Measurements from ENCODE around the gene KIAA1328. TPM values are rescaled to one million over a fixed set of nuclear protein-coding genes. Genes with fewer than 3 reads are reported as not detected.

KIAA1328 gene
- total and polyA plus RNA-seq, 4 experiments from 2014 or later = 6.9 to 15.7 (median 12.8) TPM

DNA sequence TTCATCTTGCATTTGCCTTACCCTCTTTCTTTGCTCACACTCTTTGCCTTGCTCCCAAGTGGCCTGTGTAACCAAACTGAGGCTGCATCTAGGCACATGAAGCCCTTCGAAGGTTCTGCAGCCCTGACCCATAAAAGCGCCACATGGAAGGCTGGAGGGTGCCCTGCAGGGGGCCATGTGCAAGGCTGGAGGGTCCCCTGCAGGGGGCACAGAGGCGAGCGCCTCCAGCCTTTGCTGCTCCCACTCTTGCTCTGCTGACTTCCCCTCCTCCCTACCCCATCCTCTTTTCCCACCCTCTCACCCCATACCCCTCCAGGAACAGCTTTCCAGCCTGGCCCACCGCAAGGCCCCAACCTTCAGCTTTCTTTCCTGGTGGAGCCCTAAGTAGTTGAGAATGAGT lies 419.4 kb downstream of the KIAA1328 start:
- H3K4me3 ChIP-seq (ENCODE audit: low read length in 2 of 2) = no peak overlapping the region
- no peaks in the 10 kb centered on the region for H3K9me3 ChIP-seq (ENCODE audit: control insufficient read depth in 1 of 2, low read length in 2 of 2)
- Mint-ChIP-seq H3K9me3 (peaks cover 0 to 10% (median under 1%) of the 10 kb centered on the region in 8 donors), H3K27ac (no peak overlapping the region), H3K36me3 (no peaks in the 10 kb centered on the region), H3K4me3 (no peak overlapping the region), H3K4me1 (peaks cover 4 to 7% (median 6%) of the 10 kb centered on the region in 4 donors), H3K27me3 (peaks cover 36 to 48% of the 10 kb centered on the region in 2 donors)
- no peak for DNase-seq
- no peaks in the 10 kb centered on the region for H3K36me3 ChIP-seq (ENCODE audit: insufficient read depth, low read length)
- H3K27ac ChIP-seq (ENCODE audit: low read depth, low read length) = no peak overlapping the region
- CTCF ChIA-PET (ENCODE audit: partially characterized antibody) = no interaction called here
- H3K27me3 ChIP-seq (ENCODE audit: insufficient read depth, low read length) = no peaks in the 10 kb centered on the region
- intact Hi-C loops (cut with micrococcal nuclease) = no loop called here
- POLR2A ChIA-PET (ENCODE audit: partially characterized antibody) = no interaction called here
- H3K4me1 ChIP-seq (ENCODE audit: insufficient read depth, low read length) = no peaks in the 10 kb centered on the region

DNA sequence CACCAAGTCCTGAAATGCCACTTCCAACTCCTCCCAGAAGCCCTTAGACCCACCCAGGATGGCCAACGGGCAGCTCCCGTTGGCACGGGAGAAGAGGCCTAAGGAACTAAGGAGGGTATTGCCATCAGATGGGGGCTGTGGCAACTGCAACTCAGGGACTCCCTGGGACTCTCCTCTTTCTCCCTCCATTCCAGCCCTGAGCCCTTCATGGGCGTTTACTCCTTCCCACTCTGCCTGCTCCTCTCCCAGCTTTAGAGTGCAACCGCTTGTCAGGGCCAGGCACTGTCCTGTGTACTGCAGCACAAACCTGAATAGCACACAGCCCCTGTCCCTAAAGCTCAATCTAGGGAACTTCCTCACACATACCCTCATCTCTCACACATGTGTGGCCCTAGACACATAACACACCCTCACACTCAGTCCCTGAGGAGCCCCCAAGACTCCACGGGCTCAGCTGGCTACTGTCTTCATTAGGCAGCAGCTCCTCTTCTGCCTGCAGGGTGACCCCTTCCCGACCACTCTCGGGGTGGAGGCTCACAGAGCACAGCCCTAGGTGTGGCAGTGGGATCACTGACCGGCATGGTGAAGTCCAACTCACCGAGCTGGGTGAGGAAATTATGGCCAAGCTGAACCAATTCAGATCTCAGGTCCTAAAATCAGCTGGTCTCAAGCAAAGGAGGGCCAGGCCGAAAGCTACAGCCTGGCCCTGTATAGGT lies 420.4 kb downstream of the KIAA1328 start:
- Histone ChIP-seq H3K4me3 (ENCODE audit: low read length in 2 of 2) (no peak overlapping the region), H3K27me3 (ENCODE audit: insufficient read depth, low read length) (no peaks in the 10 kb centered on the region), H3K4me1 (ENCODE audit: insufficient read depth, low read length) (no peaks in the 10 kb centered on the region), H3K9me3 (ENCODE audit: control insufficient read depth in 1 of 2, low read length in 2 of 2) (no peaks in the 10 kb centered on the region), H3K36me3 (ENCODE audit: insufficient read depth, low read length) (no peaks in the 10 kb centered on the region), H3K27ac (ENCODE audit: low read depth, low read length) (no peak overlapping the region)
- ChIA-PET CTCF (ENCODE audit: partially characterized antibody) (no interaction called here), POLR2A (ENCODE audit: partially characterized antibody) (no interaction called here)
- H3K36me3 Mint-ChIP-seq = no peaks in the 10 kb centered on the region
- H3K27me3 Mint-ChIP-seq = peaks cover 32 to 44% of the 10 kb centered on the region in 2 donors
- no peak overlapping the region for H3K27ac Mint-ChIP-seq
- no peak for DNase-seq
- H3K4me3 Mint-ChIP-seq = no peak overlapping the region
- peaks cover 0 to 8% (median under 1%) of the 10 kb centered on the region in 8 donors for H3K9me3 Mint-ChIP-seq
- H3K4me1 Mint-ChIP-seq = peaks cover 0 to 7% (median 4%) of the 10 kb centered on the region in 4 donors
- intact Hi-C loops (cut with micrococcal nuclease) = no loop called here

DNA sequence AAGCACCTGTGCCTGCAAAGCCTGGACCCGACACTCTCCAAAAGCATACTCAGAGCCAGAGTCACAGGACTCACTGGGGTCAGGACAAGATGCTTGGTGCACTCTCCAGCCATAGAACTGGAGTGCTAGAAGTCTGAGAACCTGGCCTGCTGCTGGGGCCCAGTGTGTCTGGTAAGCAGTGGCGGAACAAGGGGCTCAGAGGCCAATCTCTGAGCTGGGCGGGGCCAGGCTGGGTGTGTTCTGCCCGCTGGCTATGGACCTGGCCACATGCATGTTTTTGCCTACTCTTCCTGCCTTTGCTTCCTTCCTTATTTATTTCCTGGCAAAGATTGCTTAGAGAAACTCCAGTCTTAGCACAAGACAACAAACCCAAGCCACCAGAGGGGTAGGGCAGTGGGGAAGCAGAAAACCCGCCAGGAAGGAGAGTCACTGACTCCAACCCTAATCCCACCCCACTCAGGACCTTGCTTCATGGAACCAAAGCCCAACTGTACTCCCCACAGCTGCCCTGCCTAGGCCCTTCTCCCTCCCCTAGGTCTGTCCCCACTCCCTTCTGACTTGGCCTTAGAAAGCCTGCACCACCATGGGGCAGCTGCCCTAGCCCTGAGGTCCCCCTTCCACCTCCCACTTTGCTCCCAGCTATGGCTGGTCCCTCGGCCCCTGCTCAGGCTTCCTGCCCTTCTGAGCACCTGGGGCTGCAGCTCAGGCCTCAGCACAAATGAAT lies 421.1 kb downstream of the KIAA1328 start:
- no peaks in the 10 kb centered on the region for H3K9me3 ChIP-seq (ENCODE audit: control insufficient read depth in 1 of 2, low read length in 2 of 2)
- no peaks in the 10 kb centered on the region for H3K36me3 Mint-ChIP-seq
- no peaks in the 10 kb centered on the region for H3K4me1 ChIP-seq (ENCODE audit: insufficient read depth, low read length)
- no peaks in the 10 kb centered on the region for H3K36me3 ChIP-seq (ENCODE audit: insufficient read depth, low read length)
- H3K27me3 ChIP-seq (ENCODE audit: insufficient read depth, low read length) = peaks cover 3% of the 10 kb centered on the region
- DNase-seq = no peak
- no peak overlapping the region for H3K4me3 ChIP-seq (ENCODE audit: low read length in 2 of 2)
- no peak overlapping the region for H3K4me3 Mint-ChIP-seq
- peaks cover 33 to 46% of the 10 kb centered on the region in 2 donors for H3K27me3 Mint-ChIP-seq
- H3K27ac ChIP-seq (ENCODE audit: low read depth, low read length) = no peak overlapping the region
- peaks cover 3 to 13% (median 7%) of the 10 kb centered on the region in 4 donors for H3K4me1 Mint-ChIP-seq
- H3K9me3 Mint-ChIP-seq = peaks cover 0 to 5% (median 0%) of the 10 kb centered on the region in 8 donors
- intact Hi-C loops (cut with micrococcal nuclease) = no loop called here
- no peak overlapping the region for H3K27ac Mint-ChIP-seq
- POLR2A ChIA-PET (ENCODE audit: partially characterized antibody) = no interaction called here
- CTCF ChIA-PET (ENCODE audit: partially characterized antibody) = no interaction called here

DNA sequence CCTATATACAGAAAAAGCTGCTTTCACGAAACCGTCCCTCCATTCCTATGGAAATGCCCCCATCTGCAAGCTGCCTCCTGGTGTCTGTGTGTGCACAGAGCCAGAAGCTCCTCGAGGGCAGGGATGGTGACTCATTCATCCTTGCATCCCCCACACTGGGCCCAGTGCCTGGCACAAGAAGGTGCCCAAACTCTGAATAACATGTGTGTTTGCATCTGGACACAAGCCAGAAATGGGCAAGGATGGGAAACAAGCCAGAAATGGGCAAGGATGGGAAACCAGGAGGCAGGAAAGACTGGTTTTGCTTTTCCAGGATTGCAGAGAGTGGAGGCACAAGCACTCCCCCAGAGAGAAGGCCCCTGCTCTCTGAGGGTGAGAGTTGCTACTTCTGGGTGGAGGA lies 422.8 kb downstream of the KIAA1328 start:
- Mint-ChIP-seq H3K4me3 (peak overlapping the region in 1 of 8 donors; percentile 13), H3K9me3 (peaks cover 0 to 4% (median 0%) of the 10 kb centered on the region in 8 donors), H3K27me3 (peaks cover 37 to 49% of the 10 kb centered on the region in 2 donors), H3K4me1 (peaks cover 3 to 13% (median 7%) of the 10 kb centered on the region in 4 donors), H3K36me3 (no peaks in the 10 kb centered on the region), H3K27ac (no peak overlapping the region)
- DNase-seq = no peak
- ChIA-PET POLR2A (ENCODE audit: partially characterized antibody) (no interaction called here), CTCF (ENCODE audit: partially characterized antibody) (no interaction called here)
- no peaks in the 10 kb centered on the region for H3K4me1 ChIP-seq (ENCODE audit: insufficient read depth, low read length)
- intact Hi-C loops (cut with micrococcal nuclease) = no loop called here
- no peak overlapping the region for H3K27ac ChIP-seq (ENCODE audit: low read depth, low read length)
- peaks cover 3% of the 10 kb centered on the region for H3K27me3 ChIP-seq (ENCODE audit: insufficient read depth, low read length)
- H3K4me3 ChIP-seq (ENCODE audit: low read length in 2 of 2) = no peak overlapping the region
- no peaks in the 10 kb centered on the region for H3K36me3 ChIP-seq (ENCODE audit: insufficient read depth, low read length)
- no peaks in the 10 kb centered on the region for H3K9me3 ChIP-seq (ENCODE audit: control insufficient read depth in 1 of 2, low read length in 2 of 2)

DNA sequence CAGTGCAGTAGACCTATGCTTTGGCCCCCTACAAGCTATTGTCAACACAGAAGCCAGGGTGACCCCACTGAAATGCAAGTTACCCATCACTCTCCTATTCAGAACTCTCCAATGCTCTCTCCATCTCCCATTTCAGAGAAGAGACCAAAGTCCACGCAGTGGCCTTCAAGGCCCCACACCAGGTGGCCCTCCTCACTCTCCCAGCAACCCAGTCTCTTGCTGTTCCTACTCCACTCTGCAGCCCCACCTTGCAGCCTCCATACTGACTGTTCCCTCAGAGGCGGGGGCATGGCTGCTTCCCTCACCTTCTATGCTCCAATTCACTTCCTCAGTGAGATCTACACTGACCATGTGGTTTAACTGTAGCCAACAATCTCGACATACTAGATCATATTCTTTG lies 423.4 kb downstream of the KIAA1328 start:
- no peaks in the 10 kb centered on the region for H3K9me3 ChIP-seq (ENCODE audit: control insufficient read depth in 1 of 2, low read length in 2 of 2)
- intact Hi-C loops (cut with micrococcal nuclease) = no loop called here
- no peak overlapping the region for H3K4me3 ChIP-seq (ENCODE audit: low read length in 2 of 2)
- ChIA-PET CTCF (ENCODE audit: partially characterized antibody) (no interaction called here), POLR2A (ENCODE audit: partially characterized antibody) (no interaction called here)
- H3K27ac ChIP-seq (ENCODE audit: low read depth, low read length) = no peak overlapping the region
- H3K36me3 ChIP-seq (ENCODE audit: insufficient read depth, low read length) = no peaks in the 10 kb centered on the region
- H3K27ac Mint-ChIP-seq = no peak overlapping the region
- no peak for DNase-seq
- H3K27me3 ChIP-seq (ENCODE audit: insufficient read depth, low read length) = peaks cover 3% of the 10 kb centered on the region
- H3K36me3 Mint-ChIP-seq = no peaks in the 10 kb centered on the region
- H3K9me3 Mint-ChIP-seq = peaks cover 0 to 2% (median 0%) of the 10 kb centered on the region in 8 donors
- peaks cover 3 to 13% (median 7%) of the 10 kb centered on the region in 4 donors for H3K4me1 Mint-ChIP-seq
- peak overlapping the region in 3 of 8 donors; percentile 27 to 51 (median 32) for H3K4me3 Mint-ChIP-seq
- H3K4me1 ChIP-seq (ENCODE audit: insufficient read depth, low read length) = no peaks in the 10 kb centered on the region
- peaks cover 37 to 48% of the 10 kb centered on the region in 2 donors for H3K27me3 Mint-ChIP-seq

DNA sequence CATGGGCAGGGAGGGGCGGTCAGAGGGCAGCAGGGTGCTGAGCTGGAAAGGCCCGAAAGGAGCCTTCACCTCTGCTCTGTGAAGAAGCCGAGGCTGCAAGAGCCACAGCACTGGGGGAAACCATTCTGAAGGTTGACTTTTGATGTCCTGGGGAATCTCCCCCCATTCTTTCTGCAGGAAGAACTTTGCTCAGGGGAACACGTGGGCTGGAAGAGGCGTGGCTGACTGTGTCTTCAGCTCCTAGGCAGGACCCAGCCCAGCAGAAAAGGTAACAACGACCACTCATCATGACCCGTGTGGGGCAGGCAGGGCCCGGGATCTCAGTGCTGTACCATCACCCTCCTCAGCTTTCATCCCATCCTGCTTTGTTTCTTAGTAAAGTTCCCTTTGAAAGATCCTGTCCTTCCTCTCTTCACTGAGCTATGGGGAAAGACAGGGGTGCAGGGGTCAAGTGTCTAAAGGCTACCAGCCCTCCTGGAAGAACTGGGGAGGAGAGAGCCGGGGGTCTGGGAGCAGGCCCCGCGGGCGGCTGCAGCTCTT lies 424.0 kb downstream of the KIAA1328 start:
- H3K27me3 ChIP-seq (ENCODE audit: insufficient read depth, low read length) = peaks cover 3% of the 10 kb centered on the region
- Mint-ChIP-seq H3K27ac (no peak overlapping the region), H3K9me3 (peaks cover 0 to 2% (median 0%) of the 10 kb centered on the region in 8 donors), H3K4me3 (peak overlapping the region in 5 of 8 donors; percentile 27 to 73 (median 36)), H3K27me3 (peaks cover 37 to 48% of the 10 kb centered on the region in 2 donors), H3K4me1 (peaks cover 3 to 13% (median 7%) of the 10 kb centered on the region in 4 donors), H3K36me3 (no peaks in the 10 kb centered on the region)
- no peaks in the 10 kb centered on the region for H3K4me1 ChIP-seq (ENCODE audit: insufficient read depth, low read length)
- intact Hi-C loops (cut with micrococcal nuclease) = no loop called here
- H3K9me3 ChIP-seq (ENCODE audit: control insufficient read depth in 1 of 2, low read length in 2 of 2) = no peaks in the 10 kb centered on the region
- H3K27ac ChIP-seq (ENCODE audit: low read depth, low read length) = no peak overlapping the region
- no peaks in the 10 kb centered on the region for H3K36me3 ChIP-seq (ENCODE audit: insufficient read depth, low read length)
- CTCF ChIA-PET (ENCODE audit: partially characterized antibody) = no interaction called here
- DNase-seq = no peak
- H3K4me3 ChIP-seq (ENCODE audit: low read length in 2 of 2) = no peak overlapping the region
- POLR2A ChIA-PET (ENCODE audit: partially characterized antibody) = no interaction called here

DNA sequence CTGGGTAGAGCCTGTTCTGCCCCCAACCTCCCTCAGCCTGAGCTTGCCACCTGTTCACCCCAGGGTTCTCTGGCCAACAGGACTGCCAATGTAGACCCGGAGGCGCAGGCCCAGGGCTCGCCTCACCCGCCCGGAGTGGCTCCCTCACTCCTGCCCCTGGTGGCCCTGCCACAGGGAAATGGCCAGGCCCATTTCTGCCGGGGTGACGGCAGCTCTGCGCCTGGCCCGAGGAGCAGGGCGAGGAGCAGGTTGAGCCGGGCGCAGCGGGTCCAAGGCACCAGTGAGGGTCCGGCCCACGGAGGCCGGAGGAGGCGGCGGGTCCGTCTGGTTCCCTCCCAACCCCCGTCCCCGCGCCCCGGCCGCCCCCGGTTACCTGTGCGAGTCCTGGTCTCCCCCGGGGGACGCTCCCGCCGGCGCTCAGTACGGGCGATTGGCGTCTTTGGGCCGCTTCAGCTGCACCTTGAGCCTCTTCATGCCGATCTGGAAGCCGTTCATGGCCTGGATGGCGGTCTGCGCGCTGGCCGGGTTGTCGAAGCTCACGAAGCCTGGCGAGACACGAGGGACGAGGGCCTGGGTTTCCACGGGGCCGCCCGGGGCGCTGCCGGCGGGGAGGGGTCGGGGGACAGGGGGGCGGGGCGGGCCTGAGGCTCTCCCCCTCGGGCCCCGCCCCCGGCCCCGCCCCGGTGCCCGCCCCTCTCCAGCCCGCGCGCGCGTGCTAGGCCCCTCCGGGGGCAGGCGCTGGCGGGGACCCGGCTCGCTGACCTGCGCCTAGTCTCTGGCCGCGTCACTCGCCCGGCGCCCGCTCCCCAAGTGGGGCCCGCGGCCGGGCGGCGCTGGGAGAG lies 424.7 kb downstream of the KIAA1328 start:
- Histone ChIP-seq H3K4me1 (ENCODE audit: insufficient read depth, low read length) (no peaks in the 10 kb centered on the region), H3K27ac (ENCODE audit: low read depth, low read length) (no peak overlapping the region), H3K9me3 (ENCODE audit: control insufficient read depth in 1 of 2, low read length in 2 of 2) (no peaks in the 10 kb centered on the region), H3K36me3 (ENCODE audit: insufficient read depth, low read length) (no peaks in the 10 kb centered on the region), H3K4me3 (ENCODE audit: low read length in 2 of 2) (no peak overlapping the region), H3K27me3 (ENCODE audit: insufficient read depth, low read length) (peaks cover 3% of the 10 kb centered on the region)
- POLR2A ChIA-PET (ENCODE audit: partially characterized antibody) = no interaction called here
- H3K36me3 Mint-ChIP-seq = no peaks in the 10 kb centered on the region
- peaks cover 38 to 49% of the 10 kb centered on the region in 2 donors for H3K27me3 Mint-ChIP-seq
- H3K4me1 Mint-ChIP-seq = peaks cover 3 to 13% (median 7%) of the 10 kb centered on the region in 4 donors
- CTCF ChIA-PET (ENCODE audit: partially characterized antibody) = no interaction called here
- intact Hi-C loops (cut with micrococcal nuclease) = no loop called here
- H3K9me3 Mint-ChIP-seq = peaks cover 0 to 2% (median 0%) of the 10 kb centered on the region in 8 donors
- H3K4me3 Mint-ChIP-seq = no peak overlapping the region
- no peak for DNase-seq
- H3K27ac Mint-ChIP-seq = no peak overlapping the region
